ENCODE data around the gene SRL.

GRCh38 chr16:4207229-4207628, 34.7 kb downstream of the SRL start:
- TF ChIP-seq POLR2A (IDR thresholded peaks at IDR 0.05; ENCODE audit: low read length) (no peak), GATA1 (IDR thresholded peaks at IDR 0.05; ENCODE audit: low read depth, low read length) (no peak)

Measured in erythroblast (primary cell).